PC-3 (cell line): ENCODE results near the gene EIF4EBP3.

Experiments used
- EZH2 ChIP-seq: fragments of 300-600 bp; sonication (generic); IDR thresholded peaks from one replicate; pipeline ENCODE4 v1.6.1; 2017; ENCODE audit warnings: antibody characterized with exemption, mild to moderate bottlenecking, low read length; ENCODE audit not compliant: unreplicated experiment
- EZH2phosphoT487 ChIP-seq: fragments of 300-600 bp; sonication (generic); IDR thresholded peaks from 2 replicates; pipeline ENCODE4 v1.6.1; 2018; ENCODE audit warnings: mild to moderate bottlenecking, antibody characterized with exemption, low read length, borderline replicate concordance

DNA sequence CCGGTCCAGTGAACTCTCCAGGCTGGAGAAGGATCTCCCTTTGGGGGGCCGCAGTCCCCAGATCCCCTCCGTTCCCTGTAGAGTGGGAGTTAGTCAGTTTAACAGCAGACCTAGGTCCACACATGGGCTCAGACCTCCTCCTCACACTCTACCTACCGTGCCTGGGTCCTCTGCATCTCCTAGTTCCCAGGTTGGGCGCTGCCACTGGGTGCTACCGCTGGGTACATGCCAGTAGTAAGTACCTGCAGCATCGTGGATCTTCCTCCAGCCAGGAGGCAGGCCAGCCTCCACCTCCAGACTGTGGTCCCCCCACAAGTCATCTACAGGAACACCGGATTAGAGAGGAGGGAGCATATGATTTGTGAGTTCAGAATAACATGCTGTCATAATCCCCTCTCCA lies 16.1 kb downstream of the EIF4EBP3 start:
- TF ChIP-seq EZH2phosphoT487 = no peak
- TF ChIP-seq EZH2 = no peak
